Caco-2 (cell line): ENCODE data around the gene NEAT1. TPM values are rescaled to one million over a fixed set of nuclear protein-coding genes. Genes with fewer than 3 reads are reported as not detected.

Experiments used
- BruUV-seq: library from RNA; stranded (reverse); fragments of 400-500 nt; replicated peaks from 2 replicates; lab custom pipeline; 2021; lab: Mats Ljungman, UMichigan
- CTCF ChIA-PET: fragments of 300-600 bp; sonication (Branson Sonifier 250); formaldehyde crosslinking; loops from one replicate; lab custom pipeline; 2022; ENCODE audit warnings: antibody characterized with exemption; lab: Charles Lee
- POLR2A ChIA-PET: fragments of 300-600 bp; sonication (Branson Sonifier 250); formaldehyde crosslinking; loops from one replicate; lab custom pipeline; 2022; ENCODE audit warnings: antibody characterized with exemption; lab: Charles Lee
- DNase-seq, 2 experiments: peaks; one replicate each; pipeline versions ENCODE4 v3.0.0 to v3.0.0-alpha.2; 2020 to 2022
- H3K27me3 ChIP-seq: replicated peaks from 2 replicates; pipeline ENCODE4 v1.6.0; 2011; ENCODE audit warnings: low read length; ENCODE audit not compliant: control insufficient read depth, insufficient read depth
- H3K36me3 ChIP-seq: 2 replicates; pipeline ENCODE4 v1.5.1; 2011; ENCODE audit warnings: low read length; ENCODE audit not compliant: control insufficient read depth, insufficient read depth
- H3K4me1 ChIP-seq: fragments of 250-450 bp; sonication (Bioruptor Pico); 2 replicates; pipeline ENCODE4 v1.5.1; 2020; ENCODE audit warnings: mild to moderate bottlenecking
- H3K4me3 ChIP-seq: 2 replicates; pipeline ENCODE4 v1.5.1; 2011; ENCODE audit warnings: low read depth, mild to moderate bottlenecking, control low read depth, low read length
- H3K9me3 ChIP-seq: fragments of 250-450 bp; sonication (Bioruptor Pico); 2 replicates; pipeline ENCODE4 v1.5.1; 2020; ENCODE audit warnings: mild to moderate bottlenecking, moderate library complexity
- H3K27ac Mint-ChIP-seq: one replicate; pipeline ENCODE4 v1.8.0; 2022; ENCODE audit warnings: mixed read lengths; ENCODE audit not compliant: unreplicated experiment
- H3K27me3 Mint-ChIP-seq: one replicate; pipeline ENCODE4 v1.8.0; 2022; ENCODE audit warnings: mixed read lengths; ENCODE audit not compliant: insufficient read depth, unreplicated experiment
- H3K36me3 Mint-ChIP-seq: one replicate; pipeline ENCODE4 v1.8.0; 2022; ENCODE audit warnings: mild to moderate bottlenecking, mixed read lengths; ENCODE audit not compliant: insufficient read depth, unreplicated experiment
- H3K4me1 Mint-ChIP-seq: one replicate; pipeline ENCODE4 v1.8.0; 2022; ENCODE audit warnings: low read depth, mixed read lengths; ENCODE audit not compliant: unreplicated experiment
- H3K4me3 Mint-ChIP-seq: one replicate; pipeline ENCODE4 v1.8.0; 2022; ENCODE audit warnings: mild to moderate bottlenecking, moderate library complexity, mixed read lengths; ENCODE audit not compliant: unreplicated experiment
- H3K9me3 Mint-ChIP-seq: one replicate; pipeline ENCODE4 v1.8.0; 2022; ENCODE audit warnings: mixed read lengths; ENCODE audit not compliant: unreplicated experiment
- CTCF ChIP-seq, 2 experiments: fragments of 200-600 bp in 1 of 2; IDR thresholded peaks; 1 replicate in 1 of 2; 2 replicates in 1 of 2; pipeline versions ENCODE4 v1.5.1 to v1.8.0; 2011 to 2022; ENCODE audit warnings: antibody characterized with exemption in 1 of 2, control low read depth in 1 of 2, inconsistent platforms in 1 of 2, low read depth in 1 of 2, low read length in 1 of 2, mild to moderate bottlenecking in 1 of 2, moderate library complexity in 1 of 2; ENCODE audit not compliant: insufficient read depth in 1 of 2, severe bottlenecking in 1 of 2, unreplicated experiment in 1 of 2
- intact Hi-C: fragments of 100-400 bp; cut with micrococcal nuclease; formaldehyde crosslinking; loops from one replicate; pipeline ENCODE4 v1.10.0; 2022; ENCODE audit not compliant: unreplicated experiment
- total RNA-seq: library from RNA; stranded (reverse); gene quantifications from 2 replicates; pipeline ENCODE4 v1.2.3, GENCODE V29; 2022

Gene NEAT1
- total RNA-seq, 1 experiment from 2014 or later = 254 TPM

- POLR2A ChIA-PET = interaction anchor here (0.5 to 0.6 kb wide), 2 partner anchors 68 to 71 kb away, joined by 3 to 12 read pairs; partner anchors contain the start of gene DPF2
- peaks cover 7% of the 10 kb centered on the region for H3K36me3 ChIP-seq
- no peak for TF ChIP-seq CTCF (IDR thresholded peaks at IDR 0.05; ENCODE audit: insufficient read depth in 1 of 2, low read depth in 1 of 2, low read length in 1 of 2, severe bottlenecking in 1 of 2, unreplicated experiment in 1 of 2)
- H3K4me3 Mint-ChIP-seq = no peak overlapping the region
- no peak overlapping the region for H3K4me3 ChIP-seq
- H3K9me3 Mint-ChIP-seq = no peaks in the 10 kb centered on the region
- H3K36me3 Mint-ChIP-seq = peaks cover 75% of the 10 kb centered on the region
- no peaks in the 10 kb centered on the region for H3K27me3 ChIP-seq
- no peak for DNase-seq
- no peaks in the 10 kb centered on the region for H3K27me3 Mint-ChIP-seq
- no TSS peak for BruUV-seq
- H3K4me1 Mint-ChIP-seq = peaks cover 4% of the 10 kb centered on the region
- intact Hi-C loops = no loop called here
- 0 out of 2 replicates have a peak, but pooled peaks cover 3% of the 10 kb centered on the region for H3K4me1 ChIP-seq
- CTCF ChIA-PET = interaction anchor here (0.6 to 0.9 kb wide), 4 partner anchors 15 to 126 kb away, joined by 3 to 12 read pairs (median 5); partner anchors contain the start of gene FRMD8
- H3K27ac Mint-ChIP-seq = no peak overlapping the region
- H3K9me3 ChIP-seq = no peaks in the 10 kb centered on the region
These were observed 21.4 kb upstream of the NEAT1 start for GRCh38 chr11:65401073-65401802.

GRCh38 chr11:65401803-65402248 is 20.8 kb upstream of the NEAT1 start:
- no peaks in the 10 kb centered on the region for H3K9me3 ChIP-seq
- Mint-ChIP-seq H3K9me3 (no peaks in the 10 kb centered on the region), H3K27me3 (no peaks in the 10 kb centered on the region), H3K36me3 (peaks cover 76% of the 10 kb centered on the region), H3K4me1 (peaks cover 4% of the 10 kb centered on the region), H3K4me3 (no peak overlapping the region), H3K27ac (no peak overlapping the region)
- no peak for TF ChIP-seq CTCF (IDR thresholded peaks at IDR 0.05; ENCODE audit: insufficient read depth in 1 of 2, low read depth in 1 of 2, low read length in 1 of 2, severe bottlenecking in 1 of 2, unreplicated experiment in 1 of 2)
- ChIA-PET POLR2A (interaction anchor here (0.6 kb wide), 1 partner anchor 70 kb away, joined by 3 read pairs; no protein-coding TSS in a partner anchor), CTCF (interaction anchor here (0.6 to 0.9 kb wide), 3 partner anchors 15 to 87 kb away, joined by 3 to 12 read pairs (median 5); partner anchors contain the start of gene FRMD8)
- no peak overlapping the region for H3K4me3 ChIP-seq
- BruUV-seq = no TSS peak
- H3K4me1 ChIP-seq = 0 out of 2 replicates have a peak, but pooled peaks cover 3% of the 10 kb centered on the region
- H3K27me3 ChIP-seq = no peaks in the 10 kb centered on the region
- no peak for DNase-seq
- intact Hi-C loops = no loop called here
- H3K36me3 ChIP-seq = peaks cover 7% of the 10 kb centered on the region

GRCh38 chr11:65402790-65403189 is 19.8 kb upstream of the NEAT1 start:
- H3K9me3 Mint-ChIP-seq = no peaks in the 10 kb centered on the region
- no peak for TF ChIP-seq CTCF (IDR thresholded peaks at IDR 0.05; ENCODE audit: insufficient read depth in 1 of 2, low read depth in 1 of 2, low read length in 1 of 2, severe bottlenecking in 1 of 2, unreplicated experiment in 1 of 2)
- CTCF ChIA-PET = no interaction called here
- POLR2A ChIA-PET = no interaction called here
- H3K4me1 Mint-ChIP-seq = peaks cover 4% of the 10 kb centered on the region
- Histone ChIP-seq H3K4me1 (0 out of 2 replicates have a peak, but pooled peaks cover 3% of the 10 kb centered on the region), H3K27me3 (no peaks in the 10 kb centered on the region), H3K9me3 (no peaks in the 10 kb centered on the region), H3K4me3 (no peak overlapping the region), H3K36me3 (peaks cover 7% of the 10 kb centered on the region)
- H3K27me3 Mint-ChIP-seq = no peaks in the 10 kb centered on the region
- H3K36me3 Mint-ChIP-seq = peaks cover 78% of the 10 kb centered on the region
- H3K4me3 Mint-ChIP-seq = no peak overlapping the region
- no peak for DNase-seq
- no peak overlapping the region for H3K27ac Mint-ChIP-seq
- BruUV-seq = no TSS peak
- intact Hi-C loops = no loop called here
